Measurements from ENCODE around the gene GRHL1.

DNA sequence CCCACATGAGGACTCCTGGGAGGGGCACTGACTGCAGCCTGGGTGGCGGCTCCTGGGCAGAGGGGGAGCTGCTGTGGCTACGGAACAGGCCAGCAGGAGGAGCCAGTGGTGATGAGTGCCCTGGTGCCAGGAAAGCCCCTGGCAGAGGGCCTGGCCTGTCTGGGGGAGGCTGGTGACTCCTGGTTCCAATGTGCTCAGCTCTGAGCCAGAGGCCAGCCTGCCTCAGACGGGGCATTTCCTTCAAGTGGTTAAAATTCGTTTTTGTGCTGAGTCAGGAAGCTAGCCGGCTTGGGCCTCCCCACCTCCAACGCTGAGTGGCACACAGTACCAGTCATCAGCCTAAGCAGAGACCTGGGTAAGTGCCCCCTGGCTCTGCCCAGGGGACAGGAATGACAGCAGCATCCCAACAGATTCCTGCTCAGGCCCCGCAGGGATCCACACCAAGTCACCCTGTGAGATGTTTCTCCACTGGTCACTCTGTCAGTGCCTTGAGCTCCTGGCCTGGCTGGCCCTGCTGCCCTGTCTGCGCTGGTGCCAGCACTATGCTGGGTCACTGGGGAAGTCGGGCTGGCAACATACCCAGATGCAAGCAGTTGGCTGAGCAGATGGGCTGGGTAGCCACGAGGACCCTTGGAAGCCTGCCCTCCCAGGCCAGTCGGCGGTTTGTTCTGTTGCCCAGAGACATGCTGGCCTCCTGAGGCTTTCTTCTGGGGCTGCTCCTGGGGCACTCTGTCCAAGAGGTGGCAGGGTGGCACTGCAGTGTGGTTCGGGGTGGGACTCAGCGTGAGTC, 84.8 kb downstream of the GRHL1 start:
- TF ChIP-seq GATA3 (IDR thresholded peaks at IDR 0.05; ENCODE audit: low read depth, low read length) (no peak), GATA2 (IDR thresholded peaks at IDR 0.05; ENCODE audit: low read depth, low read length) (no peak)
